Endothelial cell of umbilical vein (primary cell): ENCODE data around the gene DENND5B. TPM values are rescaled to one million over a fixed set of nuclear protein-coding genes. Genes with fewer than 3 reads are reported as not detected.

Source experiments
- BruUV-seq: library from RNA; stranded (reverse); fragments of 400-500 nt; replicated peaks from 2 replicates; lab custom pipeline; 2021; lab: Mats Ljungman, UMichigan
- CTCF ChIA-PET: fragments of 300-600, 350-600 bp; sonication (Branson Sonifier 250); formaldehyde crosslinking; loops from one replicate; lab custom pipeline; 2021; ENCODE audit warnings: antibody characterized with exemption, inconsistent platforms; lab: Charles Lee
- POLR2A ChIA-PET: fragments of 300-600, 350-600 bp; sonication (Branson Sonifier 250); formaldehyde crosslinking; loops from one replicate; lab custom pipeline; 2021; ENCODE audit warnings: antibody characterized with exemption, inconsistent platforms; lab: Charles Lee
- DNase-seq: peaks from one replicate; pipeline ENCODE4 v3.0.0-alpha.2; 2011; ENCODE audit warnings: low read depth, low spot score
- FAIRE-seq: peaks from 2 replicates; lab custom pipeline; 2011; peaks lifted over from hg19 to GRCh38; lab: Jason Lieb, UNC
- H2AFZ ChIP-seq: 2 replicates; pipeline ENCODE4 v1.6.0; 2012; ENCODE audit warnings: low read depth, low read length, control low read depth, inconsistent platforms
- H3K27ac ChIP-seq: 2 replicates; pipeline ENCODE4 v1.5.1; 2011; ENCODE audit warnings: low read depth, mild to moderate bottlenecking, control low read depth, low read length, moderate library complexity; ENCODE audit not compliant: insufficient read depth
- H3K27me3 ChIP-seq, 2 experiments: 2 replicates each; pipeline versions ENCODE4 v1.6.0 to v1.6.1; 2011; ENCODE audit warnings: low read length in 2 of 2, mixed read lengths in 1 of 2; ENCODE audit not compliant: control insufficient read depth in 2 of 2, insufficient read depth in 2 of 2
- H3K36me3 ChIP-seq, 2 experiments: 2 replicates in 1 of 2; 3 replicates in 1 of 2; pipeline ENCODE4 v1.5.1; 2011; ENCODE audit warnings: low read length in 2 of 2, mild to moderate bottlenecking in 1 of 2, moderate library complexity in 1 of 2; ENCODE audit not compliant: control insufficient read depth in 2 of 2, insufficient read depth in 2 of 2; ENCODE audit errors: extremely low read depth in 1 of 2
- H3K4me1 ChIP-seq: 3 replicates; pipeline ENCODE4 v1.5.1; 2011; ENCODE audit warnings: mild to moderate bottlenecking, low read length; ENCODE audit not compliant: control insufficient read depth, insufficient read depth; ENCODE audit errors: extremely low read depth
- H3K4me2 ChIP-seq: 2 replicates; pipeline ENCODE4 v1.6.1; 2011; ENCODE audit warnings: low read length, control low read depth, mixed read lengths; ENCODE audit not compliant: insufficient read depth
- H3K4me3 ChIP-seq, 3 experiments: fragments of 200-600 bp in 1 of 3; sonication (generic), shearing (Covaris generic) in 1 of 3; replicated peaks in 1 of 3; 2 replicates each; pipeline ENCODE4 v1.5.1; 2011 to 2016; ENCODE audit warnings: control low read depth in 3 of 3, low read length in 3 of 3, mild to moderate bottlenecking in 2 of 3, inconsistent platforms in 1 of 3, low read depth in 1 of 3, moderate library complexity in 1 of 3; ENCODE audit not compliant: insufficient read depth in 1 of 3
- H3K79me2 ChIP-seq: 2 replicates; pipeline ENCODE4 v1.6.0; 2012; ENCODE audit warnings: low read length, inconsistent platforms; ENCODE audit not compliant: control insufficient read depth, insufficient read depth
- H3K9ac ChIP-seq: replicated peaks from 2 replicates; pipeline ENCODE3; 2011; ENCODE audit warnings: low read length, control low read depth; ENCODE audit not compliant: insufficient read depth; ENCODE audit errors: extremely low read depth
- H3K9me1 ChIP-seq: replicated peaks from 3 replicates; pipeline ENCODE4 v1.6.0; 2011; ENCODE audit warnings: mild to moderate bottlenecking, low read length; ENCODE audit not compliant: control insufficient read depth, insufficient read depth; ENCODE audit errors: extremely low read depth
- H3K9me3 ChIP-seq: replicated peaks from 2 replicates; pipeline ENCODE4 v1.5.1; 2012; ENCODE audit warnings: low read length, inconsistent platforms; ENCODE audit not compliant: control insufficient read depth, insufficient read depth
- H4K20me1 ChIP-seq: replicated peaks from 2 replicates; pipeline ENCODE3; 2011; ENCODE audit warnings: mild to moderate bottlenecking, low read length; ENCODE audit not compliant: control insufficient read depth, insufficient read depth; ENCODE audit errors: extremely low read depth
- EZH2 ChIP-seq: IDR thresholded peaks from 2 replicates; pipeline ENCODE4 v1.6.1; 2012; ENCODE audit warnings: borderline replicate concordance, low read depth, mild to moderate bottlenecking, moderate library complexity, low read length, inconsistent platforms; ENCODE audit not compliant: severe bottlenecking
- FOS ChIP-seq: IDR thresholded peaks from 2 replicates; pipeline ENCODE4 v1.6.1; 2011; ENCODE audit warnings: mild to moderate bottlenecking, low read length, moderate library complexity, borderline replicate concordance; ENCODE audit not compliant: insufficient read depth
- GATA2 ChIP-seq: IDR thresholded peaks from 2 replicates; pipeline ENCODE4 v1.7.0; 2011; ENCODE audit warnings: low read depth, mild to moderate bottlenecking, moderate library complexity, mixed read lengths, low read length; ENCODE audit not compliant: insufficient read length, insufficient read depth
- JUN ChIP-seq: IDR thresholded peaks from 2 replicates; pipeline ENCODE4 v1.6.1; 2011; ENCODE audit warnings: borderline replicate concordance, low read depth; ENCODE audit not compliant: insufficient read length, insufficient read depth
- MYC ChIP-seq: IDR thresholded peaks from one replicate; pipeline ENCODE4 v1.6.1; 2011; ENCODE audit warnings: mild to moderate bottlenecking, low read depth, low read length
- POLR2A ChIP-seq: IDR thresholded peaks from 2 replicates; pipeline ENCODE4 v1.6.1; 2012; ENCODE audit warnings: low read depth, mild to moderate bottlenecking, control low read depth, low read length
- dilution Hi-C: fragments of 300-500 bp; cut with MboI; formaldehyde crosslinking; loops from one replicate; pipeline ENCODE4 v1.15.0; 2019; ENCODE audit warnings: low sequenced_read_pairs; ENCODE audit not compliant: extremely low pct_ligation_motif_present
- intact Hi-C: fragments of 100-400 bp; cut with micrococcal nuclease; formaldehyde crosslinking; loops from one replicate; pipeline ENCODE4 v1.10.0; 2022
- polyA plus RNA-seq, 4 experiments: library from polyadenylated mRNA; depleted of rRNA in 3 of 4; stranded (reverse) in 3 of 4; unstranded in 1 of 4; fragments of >200 nt; gene quantifications; 2 replicates each; pipeline versions ENCODE4 v1.2.1 to v1.2.3, GENCODE V29; 2011 to 2012; ENCODE audit warnings: missing spikeins in 1 of 4
- total RNA-seq: library from RNA; stranded (reverse); gene quantifications from 2 replicates; pipeline ENCODE4 v1.2.3, GENCODE V29; 2021
- TF ChIP-seq, protein P1 (sequence below), 2 donors: IDR thresholded peaks; 1 replicate in 1 of 2; 2 replicates in 1 of 2; pipeline ENCODE4 v1.5.1; 2011; ENCODE audit warnings: low read length in 2 of 2, mild to moderate bottlenecking in 2 of 2, moderate library complexity in 2 of 2, control low read depth in 1 of 2, inconsistent platforms in 1 of 2, low read depth in 1 of 2; ENCODE audit not compliant: insufficient read depth in 1 of 2; ENCODE audit errors: extremely low read depth in 1 of 2
- TF ChIP-seq, protein P2 (sequence below): IDR thresholded peaks from 2 replicates; pipeline ENCODE4 v1.6.1; 2011; ENCODE audit not compliant: insufficient read depth, insufficient read length

DENND5B gene
- total and polyA plus RNA-seq, 2 donors (not counting 3 experiments of a cell fraction or from before 2014, with no cell fraction given), result 10.3 to 18.3 TPM

DNA sequence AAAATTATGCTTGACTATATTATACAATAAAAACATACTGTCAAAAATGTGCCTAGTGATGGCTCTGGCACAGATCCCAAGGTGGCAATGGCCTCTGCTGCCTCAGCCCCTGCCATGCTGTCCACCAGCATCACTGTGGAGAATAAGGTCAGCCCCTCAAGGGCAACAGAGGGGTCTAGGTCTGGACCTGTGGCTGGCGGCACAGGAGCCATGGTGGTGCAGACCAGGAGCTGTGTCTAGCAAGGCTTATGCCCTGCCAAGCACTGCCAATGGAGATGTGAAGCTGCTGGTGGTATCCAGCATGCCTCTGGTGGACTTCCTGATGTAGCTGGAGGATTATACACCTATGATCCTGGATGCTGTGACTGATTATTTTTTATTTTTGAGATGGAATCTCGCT lies 125.9 kb downstream of the DENND5B start:
- Histone ChIP-seq H3K27me3 (no peaks in the 10 kb centered on the region), H2AFZ (no peak overlapping the region), H3K36me3 (no peaks in the 10 kb centered on the region), H3K27ac (no peak overlapping the region), H3K4me2 (no peak overlapping the region), H3K4me1 (peaks cover 3% of the 10 kb centered on the region), H3K9me3 (no peaks in the 10 kb centered on the region), H3K4me3 (no peak overlapping the region), H3K9ac (no peak overlapping the region), H3K79me2 (no peaks in the 10 kb centered on the region), H4K20me1 (no peaks in the 10 kb centered on the region), H3K9me1 (no peaks in the 10 kb centered on the region)
- no peak for FAIRE-seq
- POLR2A ChIA-PET, result no interaction called here
- no peak for DNase-seq
- CTCF ChIA-PET, result no interaction called here
- TF ChIP-seq FOS (no peak), POLR2A (no peak), MYC (no peak), GATA2 (no peak), EZH2 (no peak), JUN (no peak)
- TF ChIP-seq, protein P1, sequence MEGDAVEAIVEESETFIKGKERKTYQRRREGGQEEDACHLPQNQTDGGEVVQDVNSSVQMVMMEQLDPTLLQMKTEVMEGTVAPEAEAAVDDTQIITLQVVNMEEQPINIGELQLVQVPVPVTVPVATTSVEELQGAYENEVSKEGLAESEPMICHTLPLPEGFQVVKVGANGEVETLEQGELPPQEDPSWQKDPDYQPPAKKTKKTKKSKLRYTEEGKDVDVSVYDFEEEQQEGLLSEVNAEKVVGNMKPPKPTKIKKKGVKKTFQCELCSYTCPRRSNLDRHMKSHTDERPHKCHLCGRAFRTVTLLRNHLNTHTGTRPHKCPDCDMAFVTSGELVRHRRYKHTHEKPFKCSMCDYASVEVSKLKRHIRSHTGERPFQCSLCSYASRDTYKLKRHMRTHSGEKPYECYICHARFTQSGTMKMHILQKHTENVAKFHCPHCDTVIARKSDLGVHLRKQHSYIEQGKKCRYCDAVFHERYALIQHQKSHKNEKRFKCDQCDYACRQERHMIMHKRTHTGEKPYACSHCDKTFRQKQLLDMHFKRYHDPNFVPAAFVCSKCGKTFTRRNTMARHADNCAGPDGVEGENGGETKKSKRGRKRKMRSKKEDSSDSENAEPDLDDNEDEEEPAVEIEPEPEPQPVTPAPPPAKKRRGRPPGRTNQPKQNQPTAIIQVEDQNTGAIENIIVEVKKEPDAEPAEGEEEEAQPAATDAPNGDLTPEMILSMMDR (IDR thresholded peaks at IDR 0.05; ENCODE audit: extremely low read depth in 1 of 2, insufficient read depth in 1 of 2, low read depth in 1 of 2, low read length in 2 of 2), result no peak
- TF ChIP-seq, protein P2, sequence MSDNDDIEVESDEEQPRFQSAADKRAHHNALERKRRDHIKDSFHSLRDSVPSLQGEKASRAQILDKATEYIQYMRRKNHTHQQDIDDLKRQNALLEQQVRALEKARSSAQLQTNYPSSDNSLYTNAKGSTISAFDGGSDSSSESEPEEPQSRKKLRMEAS, result no peak
- dilution Hi-C loops (no loop called here), intact Hi-C loops (no loop called here)
- no TSS peak for BruUV-seq
